ENCODE data around the gene ABHD14A.

- TF ChIP-seq POLR2A (IDR thresholded peaks at IDR 0.05), result no peak
- no peak for TF ChIP-seq EP300 (IDR thresholded peaks at IDR 0.05)
- TF ChIP-seq CTCF (IDR thresholded peaks at IDR 0.05), result no peak
These were observed 39.7 kb downstream of the ABHD14A start for GRCh38 chr3:52014613-52015012.

Measured in ovary (tissue), 3 donors.